HG02623 (cell line): ENCODE measurements around the gene THY1.
A peak's percentile ranks its signal among the peaks of the same experiment; 100 is the strongest.
"Not testable (repeated sequence)": the region's sequence is repeated elsewhere in the genome, so short reads cannot be mapped to it uniquely, and the experiment has no call there.

Source experiments
- ATAC-seq: cut with Tn5 transposase; IDR thresholded peaks from one replicate; pipeline ENCODE4 v1.9.1; 2021; ENCODE audit warnings: moderate library complexity; ENCODE audit not compliant: unreplicated experiment

The THY1 gene

DNA sequence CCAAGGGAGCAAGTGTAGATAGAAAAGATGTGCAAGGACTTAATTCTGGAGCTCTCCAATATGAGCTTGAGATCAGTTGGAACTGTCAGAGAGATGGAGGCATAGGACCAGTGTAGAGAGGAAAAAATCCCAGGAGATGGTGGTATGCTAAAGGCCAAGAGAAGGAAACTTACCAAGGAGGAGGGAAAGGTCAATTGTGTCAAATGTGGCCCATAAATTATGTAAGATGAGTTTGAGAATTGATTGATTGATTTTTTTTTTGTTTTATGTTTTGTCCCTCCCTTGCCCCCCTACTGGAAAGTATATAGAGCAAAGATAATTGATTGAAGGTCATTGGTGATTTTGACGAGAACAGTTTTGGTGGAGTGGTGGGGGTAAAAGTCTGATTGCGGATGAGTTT is 38.6 kb downstream of the THY1 start:
- no peak for ATAC-seq

DNA sequence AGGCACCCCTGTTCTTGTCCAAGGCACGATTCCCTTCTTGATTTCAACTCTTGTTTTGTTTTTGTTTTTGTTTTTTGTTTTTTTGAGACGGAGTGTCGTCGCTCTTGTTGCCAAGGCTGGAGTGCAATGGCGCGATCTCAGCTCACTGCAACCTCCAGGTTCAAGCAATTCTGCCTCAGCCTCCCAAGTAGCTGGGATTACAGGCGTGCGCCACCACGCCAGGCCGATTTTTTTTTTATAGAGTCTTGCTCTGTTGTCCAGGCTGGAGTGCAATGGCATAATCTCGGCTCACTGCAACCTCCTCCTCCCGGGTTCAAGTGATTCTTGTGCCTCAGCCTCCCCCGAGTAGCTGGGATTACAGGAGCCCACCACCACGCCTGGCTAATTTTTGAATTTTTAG is 40.5 kb downstream of the THY1 start:
- not testable (repeated sequence) for ATAC-seq

DNA sequence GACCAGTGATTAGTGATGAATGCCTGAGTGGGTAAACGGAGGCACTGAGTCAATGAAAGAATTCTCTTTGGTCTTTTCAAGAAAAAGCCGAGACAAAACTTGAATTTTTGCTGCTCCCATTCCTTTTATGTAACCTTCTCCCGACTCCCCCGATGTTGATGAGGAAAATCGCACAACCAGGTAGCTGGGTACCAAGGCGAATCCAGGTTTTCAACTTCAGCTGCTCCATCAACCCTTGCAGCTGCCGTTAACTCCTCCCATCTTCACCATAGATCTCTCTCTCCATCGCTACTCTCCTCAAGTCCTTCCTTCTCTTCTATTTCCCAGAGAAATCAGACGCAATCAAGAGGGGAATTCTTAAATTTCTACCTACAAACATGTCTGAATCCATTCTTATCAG is 40.9 kb downstream of the THY1 start:
- no peak for ATAC-seq

DNA sequence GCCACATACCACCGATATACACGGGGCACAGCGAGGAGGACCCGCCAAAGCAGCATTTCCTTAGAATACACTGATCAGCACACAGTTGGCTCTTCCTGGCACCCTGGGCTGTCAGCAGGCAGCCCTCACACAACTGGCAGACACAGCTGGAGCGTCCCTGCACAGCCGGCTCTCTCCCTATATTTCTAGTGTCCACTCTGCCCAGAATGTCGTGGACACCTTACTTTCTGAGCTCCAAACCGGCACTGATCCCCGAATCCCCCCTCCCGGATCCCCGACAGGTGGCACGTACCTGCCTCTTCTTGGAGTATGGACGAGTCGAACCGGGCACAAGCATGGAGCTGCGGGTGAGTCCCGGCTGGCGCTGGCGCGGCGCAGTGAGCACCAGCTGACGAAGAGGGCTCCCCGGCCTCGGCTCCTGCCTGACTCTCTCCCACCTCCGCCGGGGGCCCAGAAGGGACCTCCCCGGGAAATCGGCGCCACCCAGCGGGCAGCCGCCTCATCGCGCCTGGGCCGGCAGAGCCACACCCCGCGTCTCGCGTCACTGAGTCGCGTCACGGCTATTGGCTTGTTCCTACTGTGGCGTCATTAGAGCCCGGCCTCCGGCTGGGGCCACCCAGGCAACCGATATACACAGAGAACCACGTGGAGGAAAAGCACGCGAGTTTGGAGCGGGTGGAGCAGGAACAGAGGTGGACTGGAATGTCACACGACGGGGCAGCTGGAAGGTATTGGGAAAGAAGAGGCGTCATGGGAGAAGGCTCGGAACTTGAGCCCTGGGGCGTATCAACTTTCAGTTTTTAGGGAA is 41.6 kb downstream of the THY1 start, which contains the start of gene USP2:
USP2 (minus strand) TSS at position 510 of the 808 bp plus-strand sequence. CDS start 8,210 bp downstream, outside the sequence.
- peak; percentile 94 for ATAC-seq

DNA sequence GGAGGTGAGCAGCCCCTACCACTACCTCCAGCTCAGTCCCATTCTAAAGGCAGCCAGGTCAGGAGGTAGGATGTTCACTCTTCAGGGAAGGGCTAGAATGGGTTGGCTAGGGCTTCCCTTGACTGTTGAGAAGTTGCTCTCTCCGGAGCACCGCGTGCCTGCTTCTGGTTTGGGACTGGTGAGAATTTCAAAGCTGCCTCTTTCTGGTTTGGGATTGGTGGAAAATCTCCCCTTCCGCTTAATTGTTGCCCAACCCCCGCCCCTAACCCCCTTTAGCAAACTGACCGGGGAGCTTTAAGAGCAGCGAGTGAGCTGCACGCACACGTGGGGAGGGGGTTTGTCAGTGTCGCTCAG is 42.2 kb downstream of the THY1 start:
- no peak for ATAC-seq

DNA sequence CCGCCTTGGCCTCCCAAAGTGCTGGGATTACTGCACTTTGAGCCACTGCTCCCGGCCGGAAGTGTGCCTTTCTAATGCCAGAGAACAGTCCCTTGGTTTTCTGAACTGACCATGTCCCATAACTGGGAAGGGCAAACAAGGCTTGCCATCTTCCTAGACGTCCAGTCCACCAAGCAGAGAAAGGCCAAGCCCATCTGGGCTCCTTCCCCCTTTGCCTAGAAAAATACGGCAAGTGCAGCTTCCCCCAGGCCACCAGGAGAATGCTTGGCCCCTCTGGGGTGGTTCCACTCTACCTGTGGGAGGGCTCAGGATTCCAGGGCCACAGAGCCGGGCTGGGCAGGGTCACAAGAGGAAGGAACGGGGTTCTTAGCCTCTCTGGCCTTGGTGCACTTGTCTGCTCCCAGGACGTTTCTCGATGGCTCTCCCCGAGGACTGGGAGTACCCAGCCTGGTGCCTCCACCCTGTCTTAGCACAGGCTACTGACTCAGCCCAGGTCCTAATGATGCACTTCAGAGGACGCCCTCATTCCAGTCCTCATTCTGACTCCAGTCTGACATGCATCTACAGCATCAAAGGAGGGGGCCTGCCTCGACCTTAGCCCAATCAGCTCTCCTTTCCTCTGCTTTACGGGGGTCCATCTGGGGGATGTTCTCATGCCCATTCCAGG is 42.7 kb downstream of the THY1 start:
- no peak for ATAC-seq

DNA sequence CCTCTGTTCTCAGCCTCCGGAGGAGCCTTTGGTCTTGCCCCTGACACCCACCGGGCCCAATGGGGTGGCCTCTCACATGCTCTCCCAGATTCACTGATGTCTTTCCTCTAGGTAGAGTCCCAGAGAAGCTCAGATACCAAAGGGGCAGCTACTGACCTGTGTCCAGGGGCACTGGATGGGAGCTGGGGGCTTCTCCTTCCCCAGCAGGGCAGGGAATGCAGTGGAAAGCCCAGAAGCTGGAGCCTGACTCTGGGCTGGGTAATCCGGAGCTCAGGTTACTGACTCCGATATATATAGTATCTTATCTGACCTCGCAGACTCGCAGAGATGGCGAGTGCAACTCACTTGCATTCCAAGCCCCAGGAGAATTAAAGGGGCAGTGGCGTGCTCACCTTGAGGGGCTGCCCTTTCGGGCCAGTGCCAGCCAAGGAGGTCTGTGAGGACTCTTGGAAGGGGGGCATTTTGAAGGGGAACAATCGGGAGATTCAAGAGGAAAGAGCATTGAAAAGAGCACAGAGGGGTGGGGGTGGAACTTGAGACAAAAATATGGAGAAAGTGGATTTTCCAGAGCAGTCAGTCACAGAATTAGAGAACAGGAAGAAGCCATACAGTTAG is 44.0 kb downstream of the THY1 start:
- no peak for ATAC-seq

DNA sequence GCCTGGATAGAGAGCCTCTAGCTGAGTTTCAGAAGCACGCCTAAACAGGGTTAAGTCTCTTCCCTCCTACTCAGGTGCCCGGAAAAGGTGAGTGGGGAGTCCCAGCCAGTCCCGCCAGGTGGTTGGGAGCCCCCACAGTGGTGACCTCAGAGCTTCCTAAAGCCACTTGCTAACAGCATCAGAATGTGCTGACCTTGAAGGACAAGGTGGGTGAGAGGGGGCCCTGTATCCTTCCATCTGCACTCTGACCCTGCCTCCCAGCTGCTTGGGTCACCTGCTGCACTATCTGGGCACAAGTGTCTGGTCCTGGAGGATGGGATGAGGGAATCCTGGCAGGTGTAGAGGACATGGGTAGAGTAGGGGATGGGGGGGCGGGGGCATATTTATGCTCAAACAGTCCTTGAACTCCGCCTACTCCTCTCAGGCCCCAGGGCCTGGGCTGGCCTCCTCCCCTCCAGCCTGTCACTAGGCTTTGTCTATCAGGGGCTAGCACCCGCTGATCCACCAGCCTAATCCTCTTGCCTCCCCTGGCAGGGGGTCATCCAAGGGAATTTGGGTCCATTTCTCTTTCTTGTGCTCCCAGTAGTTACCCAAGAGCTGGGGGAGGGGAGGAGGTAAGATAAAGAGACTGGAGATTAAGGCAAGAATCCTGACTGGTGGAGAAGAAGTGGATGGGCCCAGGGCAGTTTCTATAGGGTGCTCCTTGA is 44.9 kb downstream of the THY1 start:
- no peak for ATAC-seq

DNA sequence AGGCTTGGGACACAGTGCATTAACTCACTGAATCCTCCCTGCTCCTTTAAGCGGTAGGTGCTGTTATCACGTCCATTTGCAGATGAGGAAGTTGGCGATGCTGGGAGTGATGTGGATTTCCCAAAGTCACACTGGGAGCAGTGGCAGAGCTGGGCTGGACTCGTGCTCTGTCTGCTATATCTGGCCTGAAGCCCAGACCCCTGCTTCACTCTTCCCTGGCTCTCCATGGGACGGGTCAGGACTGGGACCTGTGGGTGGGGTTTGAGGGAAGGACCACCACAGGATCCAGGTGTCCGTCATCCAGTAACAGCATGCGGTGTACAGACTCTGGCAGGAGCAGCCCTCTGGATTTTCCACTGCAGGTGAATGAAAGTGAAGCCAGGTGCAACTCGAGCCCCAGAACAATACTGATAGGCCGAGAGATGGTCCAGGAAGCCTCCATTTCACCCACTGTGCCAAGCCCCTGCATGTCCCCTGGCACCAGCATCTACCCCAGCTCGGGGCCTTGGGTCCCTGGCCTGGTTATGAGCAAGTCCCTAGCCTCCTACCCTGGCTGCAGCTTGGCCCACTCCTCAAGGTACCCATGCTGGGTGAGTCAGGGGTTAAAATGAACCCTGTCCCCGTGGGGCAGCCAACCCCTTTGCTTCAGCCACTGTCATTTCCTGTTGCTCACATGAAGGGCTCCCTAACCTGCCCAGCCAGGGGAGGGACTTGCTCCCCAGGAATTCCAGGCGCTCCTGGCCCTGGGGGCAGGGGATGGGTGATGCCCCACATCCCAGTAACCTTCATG is 45.7 kb downstream of the THY1 start:
- no peak for ATAC-seq

DNA sequence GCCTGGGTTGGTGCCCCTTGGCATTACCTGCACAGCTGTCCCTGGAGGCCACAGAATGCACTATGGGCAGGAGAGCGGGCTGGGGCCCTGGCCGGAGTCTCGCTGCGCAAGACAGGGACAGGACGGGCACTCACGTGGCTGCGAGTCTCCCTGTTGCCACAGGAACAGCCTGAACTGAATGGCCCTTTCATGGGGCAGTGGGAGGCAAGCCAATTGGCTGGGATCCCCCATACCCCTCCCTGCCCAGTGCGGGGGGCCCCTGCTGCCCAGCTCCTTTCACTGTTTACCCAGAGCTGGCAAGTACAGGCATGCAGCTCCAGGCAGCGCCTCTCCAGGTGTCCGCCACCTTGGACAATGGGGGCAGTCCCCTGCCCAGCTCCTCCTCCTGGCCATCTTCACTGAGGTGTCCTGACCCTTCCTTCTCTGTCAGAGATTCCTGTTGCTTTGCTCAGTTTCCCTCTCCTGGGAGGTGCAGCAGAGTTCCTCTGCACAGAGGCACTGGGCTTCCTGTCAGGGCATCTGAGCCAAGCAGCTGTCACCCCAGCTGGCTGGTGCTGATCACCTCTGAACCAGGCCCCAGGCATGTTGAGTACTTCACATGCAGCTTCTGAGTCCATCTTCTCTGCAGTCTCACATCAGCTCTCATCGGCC is 46.6 kb downstream of the THY1 start:
- no peak for ATAC-seq

DNA sequence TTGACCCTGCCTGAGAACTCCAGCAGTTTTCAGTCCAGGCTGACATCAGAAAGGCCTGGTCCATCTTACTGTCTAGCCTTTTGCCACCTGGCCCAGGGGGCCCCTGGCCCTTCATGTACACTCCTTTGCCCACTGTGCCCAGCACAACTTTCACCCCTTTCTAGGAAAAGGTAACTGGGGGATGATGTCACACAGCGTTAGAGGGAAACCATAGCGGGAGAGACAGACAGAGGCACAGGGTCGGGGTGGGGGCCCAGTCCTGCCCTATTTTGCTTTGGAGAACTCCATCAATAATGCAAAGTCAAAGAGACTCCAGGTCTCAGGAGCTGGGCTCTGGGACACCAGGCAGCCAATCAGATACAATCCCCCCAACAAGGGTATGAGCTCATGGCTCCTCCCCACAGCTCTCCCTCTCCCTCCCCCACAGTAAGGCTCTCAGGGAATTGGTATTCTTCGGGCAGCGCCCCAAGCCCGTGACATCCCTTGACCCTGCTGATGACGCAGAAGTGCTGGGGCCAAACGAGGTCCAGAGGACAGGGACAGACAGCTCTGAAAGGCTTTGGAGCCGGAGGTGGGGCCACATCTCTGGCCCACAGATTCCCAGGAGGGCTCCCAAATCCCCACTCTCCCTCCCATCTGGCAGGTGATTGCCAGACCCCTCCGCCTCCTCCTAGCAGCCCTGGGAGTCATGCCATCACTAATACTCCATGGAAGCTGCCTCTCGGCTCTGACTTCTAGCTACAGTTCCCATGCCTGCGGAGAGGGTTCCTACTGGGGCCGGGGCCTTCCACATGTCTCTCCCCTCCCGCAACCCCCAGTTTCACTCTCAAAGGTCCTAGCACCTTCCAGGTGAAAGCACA is 47.4 kb downstream of the THY1 start:
- no peak for ATAC-seq

DNA sequence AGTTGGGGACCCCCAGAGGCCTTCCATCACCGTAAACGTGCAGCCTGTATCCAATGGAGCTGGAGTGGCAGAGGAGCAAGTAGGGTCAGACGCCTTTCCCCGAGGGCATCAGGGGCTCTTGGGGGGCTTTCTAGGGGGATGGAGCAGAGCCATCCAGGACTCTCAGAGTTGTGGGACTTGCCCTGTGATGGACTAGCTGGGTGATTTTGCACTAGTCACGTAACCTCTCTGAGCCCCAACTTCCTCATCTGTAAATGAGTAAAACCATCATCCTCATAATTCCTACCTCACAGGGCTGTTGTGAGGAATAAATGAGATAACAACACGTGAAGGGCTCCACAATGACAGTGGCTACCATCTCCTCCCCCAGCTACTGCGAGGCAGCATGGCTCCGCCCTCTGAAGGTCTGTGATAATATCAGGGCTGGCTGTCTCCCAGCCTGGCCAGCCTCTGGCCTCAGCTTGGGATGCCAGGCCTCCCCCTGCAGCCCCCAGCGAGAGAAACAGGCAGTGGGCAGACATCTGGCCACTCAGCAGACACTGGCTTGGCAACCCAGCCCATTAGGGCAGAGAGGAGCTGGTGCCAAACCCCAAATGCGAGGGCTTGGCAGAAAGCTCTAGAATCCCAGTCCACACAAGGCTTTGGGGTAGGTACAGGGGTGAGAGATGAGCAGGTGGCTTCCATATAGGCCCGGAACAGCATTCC is 48.2 kb downstream of the THY1 start:
- no peak for ATAC-seq

DNA sequence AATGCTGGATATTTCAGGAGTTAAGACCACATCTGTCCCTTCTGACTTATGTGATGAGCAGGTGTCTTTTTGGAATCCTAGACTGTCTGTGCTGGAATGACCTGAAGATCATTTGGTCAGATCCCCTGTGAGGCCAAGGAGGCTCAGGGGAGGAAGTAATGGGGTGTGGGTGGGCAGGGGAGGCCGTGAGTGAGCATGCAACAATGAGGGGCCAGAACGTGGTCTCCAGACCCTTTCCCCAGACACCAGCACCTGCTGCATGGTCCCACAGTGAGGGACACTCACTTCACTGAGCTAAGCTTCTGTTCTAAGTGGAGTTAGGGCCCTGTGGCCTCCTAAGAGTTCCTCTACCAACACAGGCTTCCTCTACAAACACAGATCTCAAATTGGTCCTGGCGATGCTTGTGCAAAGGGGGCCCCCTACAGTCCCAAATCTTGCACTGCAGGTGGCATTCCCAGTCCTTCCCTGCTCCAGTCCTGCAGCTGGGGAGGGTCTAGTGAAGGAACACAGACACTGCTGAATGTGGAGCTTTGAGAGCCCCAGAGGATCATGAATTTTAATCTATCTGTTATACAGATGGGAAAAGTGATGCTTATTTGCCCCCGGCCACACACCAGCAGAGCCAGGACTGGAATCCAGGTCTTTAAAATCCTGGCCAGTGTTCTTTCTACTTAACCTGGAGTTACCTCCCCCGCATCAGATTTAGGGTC is 48.9 kb downstream of the THY1 start:
- ATAC-seq = no peak

DNA sequence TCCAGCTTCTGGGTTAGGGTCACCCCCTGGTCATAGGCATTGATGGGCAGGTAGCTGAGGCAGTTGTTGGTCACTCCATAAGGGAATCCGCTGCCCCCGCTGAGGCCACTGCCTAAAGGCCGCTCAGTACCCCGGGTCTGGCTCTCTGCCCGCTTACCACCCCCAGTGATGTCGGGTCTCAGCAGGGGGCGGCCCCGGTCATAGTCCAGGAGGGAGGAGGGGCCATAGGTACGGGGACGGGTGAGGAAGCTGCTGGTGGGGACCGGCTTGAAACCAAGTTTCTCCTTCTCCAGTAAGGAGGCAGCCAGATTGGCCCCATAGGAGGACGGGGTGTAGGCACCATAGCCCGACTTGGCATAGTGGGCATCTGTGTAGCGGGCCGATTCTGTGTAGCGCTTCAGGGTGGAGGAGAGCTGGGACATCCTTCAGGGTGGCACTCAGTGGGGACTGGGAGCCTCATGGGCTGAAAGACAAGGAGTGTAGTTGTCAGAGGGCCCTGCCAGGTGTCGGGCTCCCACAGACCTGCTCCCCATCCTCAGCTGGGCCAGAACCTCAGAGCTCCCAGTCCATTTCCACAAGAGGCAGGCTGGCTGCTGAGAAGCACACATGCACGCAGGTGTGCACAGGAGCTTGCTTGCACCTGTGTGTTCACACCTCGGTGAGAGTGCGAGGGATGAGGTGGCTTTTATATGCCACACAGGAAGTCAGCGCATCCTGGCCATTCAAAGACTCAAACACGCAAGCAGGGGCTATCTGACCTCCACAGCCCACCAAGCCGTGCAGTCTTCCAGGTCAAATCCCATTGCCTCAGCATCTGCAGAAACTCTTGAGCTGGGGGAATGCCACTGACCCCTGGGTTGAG is 49.7 kb downstream of the THY1 start:
- no peak for ATAC-seq

DNA sequence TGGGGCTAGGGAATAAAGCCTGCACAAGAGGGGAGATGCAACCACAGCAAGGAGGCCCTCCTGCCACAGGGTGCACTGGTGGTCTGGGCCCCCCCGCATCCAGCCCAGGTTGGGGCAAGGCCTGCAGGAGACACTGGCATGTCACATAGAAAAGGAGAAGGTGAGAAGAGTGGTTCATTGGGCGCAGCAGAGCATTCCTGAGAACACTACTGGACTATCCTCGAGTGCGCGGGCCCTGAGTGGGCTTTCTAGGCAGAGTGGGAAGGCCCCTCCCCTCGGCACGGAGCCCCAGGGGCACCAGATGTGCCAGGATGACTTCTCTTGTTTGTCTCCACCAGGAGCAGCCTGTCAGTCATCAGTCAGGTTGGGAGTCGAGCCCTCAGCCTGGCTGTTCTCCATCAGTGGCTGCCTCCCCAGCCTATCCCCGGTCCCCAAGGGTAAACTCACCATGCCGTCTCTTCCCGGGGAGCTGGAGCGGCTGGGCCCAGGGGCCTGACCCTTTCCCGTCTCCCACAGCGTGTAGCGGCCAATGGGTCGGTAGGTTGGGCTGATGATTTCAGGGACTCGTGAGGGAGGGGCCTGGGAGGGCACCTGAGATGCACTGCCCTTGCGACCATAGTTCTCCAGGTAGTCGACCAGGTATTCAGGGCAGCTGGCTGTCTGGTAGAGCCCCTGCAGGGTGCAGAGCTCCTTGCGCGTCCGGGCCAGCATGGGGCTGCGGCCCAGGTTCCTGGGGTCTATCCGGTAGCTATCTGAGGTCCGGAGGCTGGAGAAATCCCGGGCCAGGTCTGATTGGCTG is 50.5 kb downstream of the THY1 start:
- ATAC-seq = no peak

DNA sequence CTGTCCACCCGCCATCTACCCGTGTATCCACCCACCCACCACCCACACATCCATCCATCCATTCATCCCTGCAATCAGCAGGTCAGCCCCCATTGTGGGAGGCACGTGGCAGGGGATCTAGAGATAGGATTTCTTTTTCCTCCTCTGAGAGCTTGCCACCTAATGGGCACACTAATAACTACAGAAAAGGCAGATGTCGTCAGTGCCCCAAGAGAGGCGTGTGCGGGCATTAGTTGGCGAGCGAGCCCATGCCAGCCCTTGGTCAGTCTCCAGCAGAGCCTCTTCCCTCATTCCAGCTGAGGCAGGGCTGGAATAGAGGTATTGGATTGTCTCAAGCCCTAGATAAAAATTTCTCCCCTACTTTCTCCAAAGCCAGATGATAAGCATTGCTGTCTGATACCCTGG is 51.2 kb downstream of the THY1 start:
- ATAC-seq = no peak
